ENCODE data around the gene GPR39.

- TF ChIP-seq CTCF (conservative IDR thresholded peaks at IDR 0.05) (no peak), ZFX (IDR thresholded peaks at IDR 0.05) (no peak)
These were observed 170.2 kb downstream of the GPR39 start for GRCh38 chr2:132586835-132587234.

Measured in C4-2B (cell line).